Activated CD4-positive, alpha-beta T cell treated with anti-CD3 and anti-CD28 coated beads, Interleukin-2, amount 50 U/mL, for 16 hours (primary cell): ENCODE results near the gene TMEM127.
"Not testable (repeated sequence)": the region's sequence is repeated elsewhere in the genome, so short reads cannot be mapped to it uniquely, and the experiment has no call there.

Experiments used
- DNase-seq: peaks from one replicate; pipeline ENCODE4 v3.0.0-alpha.2; 2020

TMEM127 gene

GRCh38 chr2:96262306-96262705, 3.5 kb downstream of the TMEM127 start:
- no peak for DNase-seq

- DNase-seq = no peak
These were observed 4.3 kb downstream of the TMEM127 start for GRCh38 chr2:96261328-96262003.

GRCh38 chr2:96260387-96261260, 5.2 kb downstream of the TMEM127 start:
- DNase-seq = peak; percentile 47

GRCh38 chr2:96259497-96259921, 6.3 kb downstream of the TMEM127 start:
- DNase-seq = no peak

- DNase-seq = no peak
These were observed 7.4 kb downstream of the TMEM127 start for GRCh38 chr2:96258166-96259022.

GRCh38 chr2:96257744-96258143, 8.1 kb downstream of the TMEM127 start:
- DNase-seq = not testable (repeated sequence)

- no peak for DNase-seq
These were observed 9.1 kb downstream of the TMEM127 start for GRCh38 chr2:96256611-96257113.

- DNase-seq = no peak
These were observed 11.2 kb downstream of the TMEM127 start for GRCh38 chr2:96254571-96254970.

GRCh38 chr2:96253006-96253405, 12.8 kb downstream of the TMEM127 start:
- DNase-seq = no peak

GRCh38 chr2:96252526-96252925, 13.3 kb downstream of the TMEM127 start:
- no peak for DNase-seq

GRCh38 chr2:96251721-96252292, 14.0 kb downstream of the TMEM127 start:
- no peak for DNase-seq

- DNase-seq = no peak
These were observed 15.6 kb downstream of the TMEM127 start for GRCh38 chr2:96250188-96250587.

- no peak for DNase-seq
These were observed 16.1 kb downstream of the TMEM127 start for GRCh38 chr2:96249654-96250053.

GRCh38 chr2:96248624-96249023, 17.2 kb downstream of the TMEM127 start:
- DNase-seq = no peak

GRCh38 chr2:96247896-96248295, 17.9 kb downstream of the TMEM127 start:
- DNase-seq = no peak

GRCh38 chr2:96247009-96247408, 18.8 kb downstream of the TMEM127 start:
- DNase-seq = no peak

GRCh38 chr2:96245609-96246390, 20.0 kb downstream of the TMEM127 start:
- DNase-seq = peak; percentile 27

- no peak for DNase-seq
These were observed 22.0 kb downstream of the TMEM127 start for GRCh38 chr2:96243843-96244242.

GRCh38 chr2:96241900-96242611, 23.7 kb downstream of the TMEM127 start:
- DNase-seq = peak; percentile 90

- no peak for DNase-seq
These were observed 24.6 kb downstream of the TMEM127 start for GRCh38 chr2:96241227-96241626.
